HepG2 (cell line): Measurements from ENCODE around the gene ECHDC1. TPM values are rescaled to one million over a fixed set of nuclear protein-coding genes. Genes with fewer than 3 reads are reported as not detected.

ENCODE experiments used
- ASH2L ChIP-seq: fragments of 300-600, 200-600 bp; sonication (generic); IDR thresholded peaks from 2 replicates; pipeline ENCODE4 v1.7.0; 2017; ENCODE audit warnings: low read depth, mild to moderate bottlenecking, moderate library complexity, mixed read lengths, low read length; ENCODE audit not compliant: insufficient read length
- ATM ChIP-seq: fragments of 450-650 bp; IDR thresholded peaks from 2 replicates; pipeline ENCODE4 v1.7.1; 2017; ENCODE audit warnings: mild to moderate bottlenecking, borderline replicate concordance
- DZIP1 ChIP-seq: sonication (generic); formaldehyde crosslinking; IDR thresholded peaks from 2 replicates; pipeline ENCODE4 v1.5.0; 2020; ENCODE audit warnings: mild to moderate bottlenecking, missing genetic modification reagents
- HOMEZ ChIP-seq: IDR thresholded peaks from 2 replicates; pipeline ENCODE4 v1.6.1; 2016; ENCODE audit warnings: low read depth
- KMT2A ChIP-seq: sonication (generic); formaldehyde crosslinking; IDR thresholded peaks from 2 replicates; pipeline ENCODE4 v1.4.0; 2020; ENCODE audit warnings: missing genetic modification reagents
- NR2F1 ChIP-seq, 2 experiments: fragments of 450-650 bp in 1 of 2; formaldehyde crosslinking in 1 of 2; IDR thresholded peaks; 2 replicates each; pipeline versions ENCODE4 v1.5.0 to v1.6.1; 2016 to 2020; ENCODE audit warnings: mild to moderate bottlenecking in 1 of 2, missing compliant biosample characterization in 1 of 2, missing genetic modification reagents in 1 of 2, moderate library complexity in 1 of 2
- NR2F6 ChIP-seq, 2 experiments: IDR thresholded peaks; 2 replicates each; pipeline ENCODE4 v1.6.1; 2016; ENCODE audit warnings: antibody characterized with exemption in 1 of 2, mild to moderate bottlenecking in 1 of 2
- REL ChIP-seq: sonication (generic); formaldehyde crosslinking; conservative IDR thresholded peaks from 2 replicates; pipeline ENCODE4 v1.8.0; 2022; ENCODE audit warnings: mild to moderate bottlenecking, missing genetic modification reagents, moderate library complexity
- SP2 ChIP-seq: sonication (generic); formaldehyde crosslinking; IDR thresholded peaks from 2 replicates; pipeline ENCODE4 v1.5.1; 2020; ENCODE audit warnings: mild to moderate bottlenecking, missing genetic modification reagents
- TFDP2 ChIP-seq: sonication (generic); formaldehyde crosslinking; IDR thresholded peaks from 2 replicates; pipeline ENCODE4 v1.4.0; 2020; ENCODE audit warnings: missing genetic modification reagents
- ZC3H4 ChIP-seq: sonication (generic); formaldehyde crosslinking; IDR thresholded peaks from 2 replicates; pipeline ENCODE4 v1.4.0; 2020; ENCODE audit warnings: missing genetic modification reagents, borderline replicate concordance
- ZFP36 ChIP-seq: fragments of 150-350 bp; IDR thresholded peaks from 2 replicates; pipeline ENCODE4 v1.6.1; 2018; ENCODE audit warnings: borderline replicate concordance, low read length, low read depth; ENCODE audit not compliant: partially characterized antibody
- ZNF281 ChIP-seq: sonication (generic); formaldehyde crosslinking; IDR thresholded peaks from 2 replicates; pipeline ENCODE4 v1.4.0; 2020; ENCODE audit warnings: missing genetic modification reagents, borderline replicate concordance
- ZNF446 ChIP-seq: sonication (generic); formaldehyde crosslinking; IDR thresholded peaks from 2 replicates; pipeline ENCODE4 v1.5.0; 2020; ENCODE audit warnings: mild to moderate bottlenecking, missing genetic modification reagents
- ZNF652 ChIP-seq: IDR thresholded peaks from 2 replicates; pipeline ENCODE4 v1.6.1; 2016; ENCODE audit warnings: low read depth, borderline replicate concordance
- ZNF691 ChIP-seq: sonication (generic); formaldehyde crosslinking; IDR thresholded peaks from 2 replicates; pipeline ENCODE4 v1.4.0; 2020; ENCODE audit warnings: missing genetic modification reagents, low read depth, mild to moderate bottlenecking, borderline replicate concordance
- ZNF782 ChIP-seq: sonication (generic); formaldehyde crosslinking; IDR thresholded peaks from 2 replicates; pipeline ENCODE4 v1.4.0; 2020; ENCODE audit warnings: missing genetic modification reagents, mild to moderate bottlenecking, borderline replicate concordance
- ZNF790 ChIP-seq: sonication (generic); formaldehyde crosslinking; IDR thresholded peaks from 2 replicates; pipeline ENCODE4 v1.8.0; 2022; ENCODE audit warnings: missing genetic modification reagents, mild to moderate bottlenecking, borderline replicate concordance
- ZNF841 ChIP-seq: sonication (generic); formaldehyde crosslinking; IDR thresholded peaks from 2 replicates; pipeline ENCODE4 v1.8.1; 2023; ENCODE audit warnings: missing genetic modification reagents, borderline replicate concordance
- polyA plus RNA-seq, 8 experiments: library from polyadenylated mRNA; depleted of rRNA in 3 of 8; stranded (reverse) in 7 of 8; unstranded in 1 of 8; fragments of >200 nt; fragmentation: Illumina TruSeq in 4 of 8; extraction: Trizol in 4 of 8; gene quantifications; 2 replicates each; pipeline versions ENCODE4 v1.2.1 to v1.2.3, GENCODE V29; 2011 to 2016; ENCODE audit warnings: low read depth in 4 of 8, missing spikeins in 1 of 8, mixed read lengths in 1 of 8; ENCODE audit not compliant: insufficient read depth in 1 of 8
- total RNA-seq, 5 experiments: library from RNA; depleted of rRNA; stranded (reverse); fragments of >200 nt; fragmentation: Illumina TruSeq; extraction: Trizol; gene quantifications; 2 replicates each; pipeline ENCODE4 v1.2.3, GENCODE V29; 2016; ENCODE audit warnings: low read depth in 1 of 5

Gene ECHDC1
- total and polyA plus RNA-seq, 2 of the 13 experiments (the other 11 are each of a cell fraction or from before 2014, with no cell fraction given), result 32.8 to 98.1 TPM

- no peak for TF ChIP-seq DZIP1 (CRISPR knock-in tag)
- peak; percentile 38; the same call in 1 of the 2 replicates for TF ChIP-seq SP2 (CRISPR knock-in tag)
- TF ChIP-seq HOMEZ (CRISPR knock-in tag), result no peak; the same call in 1 of the 2 replicates
- peak; percentile 4; the same call in 1 of the 2 replicates for TF ChIP-seq ZNF281 (CRISPR knock-in tag)
- 0 out of 2 replicates have a peak, but pooled peaks have one; percentile 16 for TF ChIP-seq REL
- no peak for TF ChIP-seq ZFP36
- TF ChIP-seq ZNF790, result no peak; the same call in 1 of the 2 replicates
- no peak for TF ChIP-seq ATM
- TF ChIP-seq NR2F1 (CRISPR knock-in tag; IDR thresholded peaks at IDR 0.05), result peak; percentile 17 to 50; a peak in 1 of 4 replicates
- TF ChIP-seq ZNF691, result peak; percentile 67; the same call in 1 of the 2 replicates
- no peak for TF ChIP-seq ZNF652
- no peak for TF ChIP-seq NR2F6 (IDR thresholded peaks at IDR 0.05)
- TF ChIP-seq NR2F6 (CRISPR knock-in tag; IDR thresholded peaks at IDR 0.05), result peak; percentile 55
- peak; percentile 10; the same call in 1 of the 2 replicates for TF ChIP-seq TFDP2 (CRISPR knock-in tag)
- no peak for TF ChIP-seq ZNF446 (CRISPR knock-in tag)
- peak; percentile 98 for TF ChIP-seq ASH2L
- TF ChIP-seq ZC3H4 (CRISPR knock-in tag), result no peak
- peak; percentile 98 for TF ChIP-seq KMT2A
- no peak for TF ChIP-seq ZNF841 (CRISPR knock-in tag)
- peak; percentile 93 for TF ChIP-seq ZNF782 (CRISPR knock-in tag)
These were observed 76.3 kb downstream of the ECHDC1 start (continued) for GRCh38 chr6:127266892-127267645.
